Measurements from ENCODE around the gene SH3TC1.

GRCh38 chr4:8205241-8205707 lies 6.2 kb downstream of the SH3TC1 start:
- TF ChIP-seq CTCF (IDR thresholded peaks at IDR 0.05), result no peak
- TF ChIP-seq POLR2A (IDR thresholded peaks at IDR 0.05), result no peak

All from adrenal gland (tissue), 5 donors.